Stimulated activated CD8-positive, alpha-beta memory T cell treated with anti-CD3 and anti-CD28 coated beads, Interleukin-2, amount 100 ng/mL, for 1 hour (primary cell): Measurements from ENCODE around the gene SDF4.
"Not testable (repeated sequence)": the region's sequence is repeated elsewhere in the genome, so short reads cannot be mapped to it uniquely, and the experiment has no call there.

Experiments
- DNase-seq, 2 donors: peaks; one replicate each; pipeline ENCODE4 v3.0.0-alpha.2; 2020; ENCODE audit warnings: low read depth in 2 of 2

SDF4 gene

GRCh38 chr1:1198423-1199140 is 33.2 kb downstream of the SDF4 start:
- no peak for DNase-seq

DNA sequence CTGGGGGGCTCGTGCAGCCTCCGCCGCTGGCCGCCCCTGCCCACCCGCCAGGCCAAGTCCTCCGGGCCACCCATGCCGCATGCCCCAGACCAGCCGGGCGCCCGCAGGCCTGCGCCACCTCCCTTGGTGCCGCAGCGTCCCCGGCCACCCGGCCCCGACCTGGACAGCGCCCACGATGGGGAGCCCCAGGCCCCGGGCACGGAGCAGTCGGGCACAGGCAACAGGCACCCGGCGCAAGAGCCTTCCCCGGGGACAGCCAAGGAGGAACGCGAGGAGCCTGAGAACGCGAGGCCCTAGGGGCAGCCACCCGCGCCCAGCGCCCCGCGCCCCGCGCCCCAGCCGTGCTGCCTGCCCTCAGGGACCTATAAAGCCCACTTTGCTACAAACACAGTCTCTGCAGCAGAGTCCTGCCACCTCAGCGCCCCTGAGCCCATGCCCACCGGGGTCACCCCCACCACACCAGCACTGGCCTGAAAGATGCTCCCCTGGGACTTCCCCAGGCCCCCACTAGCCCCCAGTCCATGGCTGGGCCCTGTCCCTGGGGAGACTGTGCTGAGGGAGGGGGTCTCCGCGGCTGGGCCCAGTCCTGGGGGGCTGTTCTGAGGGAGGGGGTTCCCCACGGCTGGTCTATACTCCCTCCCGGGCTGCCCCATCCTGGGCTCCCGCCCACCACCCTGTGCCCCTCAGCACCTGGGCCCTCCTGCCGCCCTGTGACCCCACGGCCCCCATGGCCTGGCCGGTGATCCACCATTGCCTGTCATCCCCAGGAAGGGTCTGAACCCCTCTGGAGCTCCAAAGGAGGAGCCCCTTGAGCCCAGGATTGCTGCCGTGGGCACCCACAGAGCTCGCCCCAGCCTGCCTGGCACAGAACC is 34.0 kb downstream of the SDF4 start:
- DNase-seq = no peak

- DNase-seq = no peak
Observed at GRCh38 chr1:1197188-1197500, 34.7 kb downstream of the SDF4 start.

DNA sequence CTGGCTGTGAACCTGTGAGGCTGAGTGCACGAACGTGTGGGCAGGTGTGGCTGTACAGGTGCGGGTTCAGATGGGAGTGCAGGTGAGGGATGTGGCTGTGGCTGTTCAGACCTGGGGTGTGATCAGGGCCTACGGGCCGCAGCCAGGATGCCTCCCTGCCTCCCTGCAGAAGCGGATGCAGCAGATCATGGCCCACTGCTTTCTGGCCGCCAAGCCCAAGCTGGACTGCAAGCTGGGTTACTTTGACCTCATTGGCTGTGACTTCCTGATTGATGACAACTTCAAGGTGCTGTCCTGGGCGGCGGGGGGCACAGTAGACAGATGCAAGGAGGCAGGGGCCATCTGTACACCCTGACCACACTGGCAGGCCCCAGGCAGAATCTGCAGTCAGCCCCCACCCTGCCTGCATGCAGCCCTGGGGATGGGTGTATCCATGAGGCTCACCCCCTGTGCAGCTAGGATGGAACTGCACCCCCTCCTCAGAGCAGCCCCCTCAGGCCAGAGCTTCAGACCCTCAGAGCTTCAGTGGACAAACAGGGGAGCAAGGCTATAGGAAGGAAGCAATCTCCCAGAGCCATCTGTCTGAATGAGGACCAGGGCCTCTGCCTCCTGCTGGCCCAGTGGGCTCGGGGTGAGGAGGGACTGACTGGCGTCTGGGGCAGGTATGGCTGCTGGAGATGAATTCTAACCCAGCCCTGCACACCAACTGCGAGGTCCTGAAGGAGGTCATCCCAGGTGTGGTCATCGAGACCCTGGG is 35.2 kb downstream of the SDF4 start:
- no peak for DNase-seq

DNA sequence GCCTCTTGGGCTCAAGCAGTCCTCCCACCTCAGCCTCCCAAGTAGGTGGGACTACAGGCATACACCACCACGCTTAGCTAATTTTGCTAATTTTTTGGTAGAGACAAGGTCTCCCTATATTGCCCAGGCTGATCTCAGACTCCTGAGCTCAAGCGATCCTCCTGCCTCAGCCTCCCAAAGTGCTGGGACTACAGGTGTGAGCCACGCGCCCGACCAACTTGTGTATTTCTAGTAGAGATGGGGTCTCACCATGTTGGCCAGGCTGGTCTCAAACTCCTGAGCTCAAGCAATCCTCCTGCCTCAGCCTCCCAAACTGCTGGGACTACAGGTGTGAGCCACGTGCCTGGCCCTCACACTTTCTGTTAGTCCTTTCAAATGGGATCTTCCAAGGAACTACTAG is 36.1 kb downstream of the SDF4 start:
- not testable (repeated sequence) for DNase-seq

DNA sequence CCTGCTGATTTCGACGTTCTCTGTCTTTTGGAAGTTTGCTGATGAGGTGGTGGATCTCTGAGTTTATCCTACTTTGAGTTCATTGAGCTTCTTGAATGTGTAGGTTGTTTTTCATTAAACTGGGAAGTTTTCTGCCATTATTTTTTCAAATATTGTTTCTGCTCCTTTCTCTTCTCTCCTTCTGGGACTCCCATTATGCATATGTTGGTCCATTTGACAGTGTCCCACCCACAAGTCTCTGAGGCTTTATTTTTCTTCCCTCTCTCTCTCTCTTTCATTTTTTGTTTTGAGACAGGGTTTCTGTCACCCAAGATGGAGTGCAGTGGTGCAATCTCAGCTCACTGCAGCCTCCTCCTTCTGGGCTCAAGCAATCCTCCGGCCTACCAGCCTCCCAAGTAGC is 37.1 kb downstream of the SDF4 start:
- no peak for DNase-seq

- DNase-seq = no peak
Observed at GRCh38 chr1:1191734-1192133, 40.1 kb downstream of the SDF4 start.

DNA sequence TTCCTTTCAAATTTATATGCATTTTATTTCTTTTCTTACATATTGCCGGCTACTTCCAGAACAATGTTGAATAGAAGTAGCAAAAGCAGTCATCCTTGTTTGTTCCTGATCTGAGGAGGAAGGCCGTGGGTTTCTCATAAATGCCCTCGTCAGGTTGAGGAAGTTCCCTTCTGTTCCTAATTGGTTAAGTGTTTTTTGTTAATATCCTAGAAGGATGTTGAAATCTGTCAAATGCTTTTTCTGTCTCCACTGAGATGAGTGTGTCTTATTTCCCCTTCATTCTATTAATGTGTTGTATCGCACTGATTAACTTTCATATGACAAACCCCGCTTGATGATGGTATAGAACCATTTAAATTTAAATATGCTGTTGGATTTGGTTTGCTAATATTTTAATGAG is 42.7 kb downstream of the SDF4 start:
- no peak for DNase-seq

- DNase-seq = no peak
Observed at GRCh38 chr1:1187938-1188337, 43.9 kb downstream of the SDF4 start.

GRCh38 chr1:1185101-1185765 is 46.6 kb downstream of the SDF4 start:
- no peak for DNase-seq

DNA sequence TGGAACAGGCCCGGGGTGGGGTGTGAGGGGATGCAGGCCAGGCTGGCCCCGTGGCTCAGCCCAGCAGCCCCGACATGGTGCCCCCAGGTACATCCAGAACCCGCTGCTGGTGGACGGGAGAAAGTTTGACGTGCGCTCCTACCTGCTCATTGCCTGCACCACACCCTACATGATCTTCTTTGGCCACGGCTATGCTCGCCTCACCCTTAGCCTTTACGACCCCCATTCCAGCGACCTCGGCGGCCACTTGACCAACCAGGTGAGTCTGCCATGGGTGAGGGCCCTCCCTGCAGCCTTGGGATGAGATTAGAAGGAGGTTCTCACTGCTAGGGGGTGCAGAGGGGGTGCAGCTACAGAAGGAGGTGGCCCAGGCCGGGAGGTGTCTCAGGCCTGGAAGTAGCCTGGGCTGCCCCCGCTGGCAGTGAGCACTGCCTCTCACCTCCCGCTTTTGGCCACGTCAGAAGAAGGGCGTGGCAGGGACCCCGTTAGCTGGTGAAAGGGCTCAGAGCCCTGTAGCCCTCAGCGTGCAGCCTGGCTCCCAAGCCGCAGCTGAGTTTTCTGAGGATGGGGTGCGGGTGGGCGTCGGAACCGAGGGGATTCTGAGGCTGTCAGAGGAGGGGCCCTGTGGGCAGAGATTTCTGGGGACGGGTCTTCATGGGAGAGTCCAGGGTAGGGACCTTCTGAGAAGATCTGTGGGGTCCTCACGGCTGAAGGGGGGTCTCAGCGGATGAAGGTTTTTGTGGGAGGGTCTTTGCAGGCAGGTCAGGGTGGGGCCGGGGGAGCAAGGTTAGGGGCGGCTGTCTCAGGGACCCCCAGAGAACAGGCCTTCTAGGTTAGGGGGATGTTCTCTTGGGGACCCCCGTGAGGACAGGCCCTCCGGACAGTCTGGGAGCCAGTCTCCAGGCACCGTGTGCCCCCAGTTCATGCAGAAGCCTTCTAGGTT is 47.7 kb downstream of the SDF4 start:
- no peak for DNase-seq

DNA sequence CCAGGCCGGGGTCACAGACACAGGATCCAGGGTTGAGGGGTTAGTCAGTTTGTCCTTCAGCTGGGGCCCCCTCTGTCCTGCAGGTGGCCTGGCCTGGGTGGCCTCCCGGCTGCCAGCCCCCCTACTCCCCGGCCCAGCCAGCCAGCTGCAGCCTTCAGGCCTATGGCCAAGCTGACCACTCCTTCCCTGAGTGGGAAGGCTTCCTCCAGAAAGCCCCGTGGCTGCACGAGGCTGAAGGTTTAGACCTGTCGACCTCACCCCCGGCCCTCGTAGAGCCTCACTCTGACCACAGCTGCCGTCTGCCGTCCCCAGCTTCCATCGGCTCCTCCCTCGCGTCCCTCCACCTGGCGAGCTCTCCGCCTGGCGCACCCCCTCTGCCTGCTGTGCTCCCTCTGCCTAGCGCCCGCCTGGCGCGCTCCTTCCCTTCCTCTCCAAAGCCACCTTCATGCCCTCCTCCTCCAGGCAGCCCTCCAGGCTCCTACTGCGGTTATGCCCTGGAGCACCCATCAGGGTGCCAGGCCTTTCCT is 48.5 kb downstream of the SDF4 start:
- no peak for DNase-seq

- no peak for DNase-seq
Observed at GRCh38 chr1:1182491-1183220, 49.1 kb downstream of the SDF4 start.

- DNase-seq = no peak
Observed at GRCh38 chr1:1181938-1182410, 49.8 kb downstream of the SDF4 start.

- DNase-seq = no peak
Observed at GRCh38 chr1:1181129-1181937, 50.5 kb downstream of the SDF4 start.

GRCh38 chr1:1179983-1180861 is 51.6 kb downstream of the SDF4 start:
- DNase-seq = no peak

- no peak for DNase-seq
Observed at GRCh38 chr1:1179346-1179982, 52.3 kb downstream of the SDF4 start.
